H1 (cell line): ENCODE results near the gene MPST. TPM values are rescaled to one million over a fixed set of nuclear protein-coding genes. Genes with fewer than 3 reads are reported as not detected.

Source experiments
- ASH2L ChIP-seq: fragments of 200-600, 300-600 bp; sonication (generic); IDR thresholded peaks from one replicate; pipeline ENCODE4 v1.7.1; 2017; ENCODE audit warnings: low read length
- CHD7 ChIP-seq: fragments of 300-600 bp; sonication (generic); IDR thresholded peaks from 2 replicates; pipeline ENCODE4 v1.7.1; 2012; ENCODE audit warnings: low read length, moderate library complexity, mild to moderate bottlenecking, inconsistent platforms; ENCODE audit not compliant: insufficient replicate concordance
- JUND ChIP-seq: IDR thresholded peaks from 2 replicates; pipeline ENCODE4 v1.6.1; 2011; ENCODE audit warnings: mild to moderate bottlenecking, improper control_type of control experiment, low read length
- NRF1 ChIP-seq: IDR thresholded peaks from 2 replicates; pipeline ENCODE4 v1.6.1; 2011; ENCODE audit warnings: mild to moderate bottlenecking, low read depth, low read length, improper control_type of control experiment
- SP1 ChIP-seq: IDR thresholded peaks from 2 replicates; pipeline ENCODE4 v1.6.1; 2011; ENCODE audit warnings: low read depth, low read length
- polyA plus RNA-seq, 7 experiments: library from polyadenylated mRNA; depleted of rRNA in 3 of 7; stranded (reverse) in 5 of 7; unstranded in 2 of 7; fragments of >200 nt in 5 of 7; fragments of 200-250 nt in 2 of 7; gene quantifications; 1 replicate in 5 of 7; 2 replicates in 1 of 7; 4 replicates in 1 of 7; pipeline versions ENCODE4 v1.2.1 to v1.2.3, GENCODE V29; 2011 to 2013; ENCODE audit warnings: missing spikeins in 2 of 7, mixed read lengths in 2 of 7
- total RNA-seq: library from RNA; stranded (reverse); fragmentation: NEBNext Ultra II Directional; extraction: Animal tissue kit (Norgen Biotek cat#: 25700); gene quantifications from 2 replicates; pipeline ENCODE4 v1.2.1, GENCODE V29; 2021
- TF ChIP-seq, protein P1 (sequence below): IDR thresholded peaks from 2 replicates; pipeline ENCODE4 v1.6.1; 2012; ENCODE audit warnings: inconsistent platforms

MPST gene
- total and polyA plus RNA-seq, 2 of the 8 experiments (the other 6 are each of a cell fraction or from before 2014, with no cell fraction given), result 86.0 to 124 TPM

- TF ChIP-seq, protein P1, sequence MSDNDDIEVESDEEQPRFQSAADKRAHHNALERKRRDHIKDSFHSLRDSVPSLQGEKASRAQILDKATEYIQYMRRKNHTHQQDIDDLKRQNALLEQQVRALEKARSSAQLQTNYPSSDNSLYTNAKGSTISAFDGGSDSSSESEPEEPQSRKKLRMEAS, result no peak
- TF ChIP-seq JUND (no peak), ASH2L (no peak), SP1 (no peak), CHD7 (no peak), NRF1 (no peak)
- TF ChIP-seq, all 59 proteins: peak for 0
Measured at GRCh38 chr22:37012956-37013355, 6.6 kb upstream of the MPST start (continued).
